ENCODE data around the gene ABCC2. TPM values are rescaled to one million over a fixed set of nuclear protein-coding genes. Genes with fewer than 3 reads are reported as not detected.
"Not testable (repeated sequence)": the region's sequence is repeated elsewhere in the genome, so short reads cannot be mapped to it uniquely, and the experiment has no call there.

Gene ABCC2
- 0.69 and 1.8 TPM in 2 replicates for total RNA-seq (2014; rRNA removed; shearing (Covaris generic))

DNA sequence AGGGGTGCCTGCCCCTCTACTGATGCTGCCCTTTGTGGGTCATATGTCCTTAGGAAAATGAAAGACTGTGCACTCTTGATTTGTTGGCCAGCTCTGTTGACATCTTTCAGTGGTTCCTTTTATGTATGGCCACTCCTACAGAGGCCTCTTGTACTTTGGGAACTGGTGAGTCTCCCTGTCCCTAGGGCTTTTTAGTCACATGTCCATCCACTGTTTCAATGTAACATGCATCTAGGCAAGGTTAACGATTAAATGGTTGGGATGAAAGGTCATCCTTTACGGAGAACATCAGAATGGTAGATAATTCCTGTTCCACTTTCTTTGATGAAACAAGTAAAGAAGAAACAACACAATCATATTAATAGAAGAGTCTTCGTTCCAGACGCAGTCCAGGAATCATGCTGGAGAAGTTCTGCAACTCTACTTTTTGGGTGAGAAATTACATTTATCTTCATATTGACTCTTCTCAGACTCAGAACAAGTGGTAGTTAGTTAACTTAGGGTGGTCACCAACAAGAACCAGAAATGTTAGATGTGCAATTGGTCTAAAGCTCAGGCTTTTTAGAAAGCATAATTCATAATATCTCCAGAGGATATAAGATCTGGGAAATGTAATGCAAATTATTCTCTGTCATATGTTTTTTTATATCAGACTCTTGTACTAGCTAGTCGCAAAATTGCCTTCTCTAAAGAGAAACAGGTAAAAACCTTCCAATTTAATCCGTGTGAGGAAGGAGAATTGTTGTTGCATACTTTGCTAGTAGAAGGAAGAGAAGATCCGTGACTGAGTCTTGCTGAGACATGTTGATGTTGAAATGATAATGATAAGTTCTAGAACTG, at the start of gene ABCC2:
TSS of gene ABCC2 (plus strand) at position 194 of the 840 bp plus-strand sequence. CDS start at position 399, 205 bp downstream.
- DNase-seq (ENCODE audit: low spot score), result no peak

DNA sequence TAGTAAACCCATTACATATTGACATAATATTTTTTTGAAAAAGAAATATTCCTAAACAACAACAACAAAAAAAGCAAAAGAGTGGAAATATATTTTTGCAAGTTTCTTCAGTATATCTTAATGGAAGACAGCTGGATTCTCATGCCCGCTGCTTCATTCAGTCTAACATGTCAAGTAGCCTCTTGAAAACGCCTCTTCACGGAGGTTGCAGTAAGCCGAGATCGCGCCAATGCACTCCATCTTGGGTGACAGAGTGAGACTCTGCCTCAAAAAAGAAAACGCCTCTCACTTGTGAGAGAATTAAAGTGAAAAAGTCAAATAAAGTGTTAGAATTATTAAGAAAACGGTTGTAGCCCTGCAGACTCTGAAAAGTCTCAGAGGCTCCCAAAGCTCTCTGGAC, 49.1 kb upstream of the ABCC2 start:
- DNase-seq (ENCODE audit: low spot score), result no peak

DNA sequence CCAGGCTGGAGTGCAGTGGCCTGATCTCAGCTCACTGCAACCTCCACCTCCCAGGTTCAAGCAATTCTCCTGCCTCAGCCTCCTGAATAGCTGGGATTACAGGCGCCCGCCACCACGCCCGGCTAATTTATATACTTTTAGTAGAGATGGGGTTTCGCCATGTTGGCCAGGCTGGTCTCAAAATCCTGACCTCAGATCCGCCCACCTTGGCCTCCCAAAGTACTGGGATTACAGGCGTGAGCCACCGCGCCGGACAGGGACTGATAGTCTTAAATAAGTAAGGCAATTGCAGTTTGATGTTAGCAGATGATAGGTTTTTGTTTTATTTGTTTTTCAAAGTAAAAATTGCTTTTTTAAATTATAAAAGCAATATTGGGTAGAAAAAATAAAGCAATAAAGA, 48.3 kb upstream of the ABCC2 start:
- DNase-seq (ENCODE audit: low spot score), result not testable (repeated sequence)

DNA sequence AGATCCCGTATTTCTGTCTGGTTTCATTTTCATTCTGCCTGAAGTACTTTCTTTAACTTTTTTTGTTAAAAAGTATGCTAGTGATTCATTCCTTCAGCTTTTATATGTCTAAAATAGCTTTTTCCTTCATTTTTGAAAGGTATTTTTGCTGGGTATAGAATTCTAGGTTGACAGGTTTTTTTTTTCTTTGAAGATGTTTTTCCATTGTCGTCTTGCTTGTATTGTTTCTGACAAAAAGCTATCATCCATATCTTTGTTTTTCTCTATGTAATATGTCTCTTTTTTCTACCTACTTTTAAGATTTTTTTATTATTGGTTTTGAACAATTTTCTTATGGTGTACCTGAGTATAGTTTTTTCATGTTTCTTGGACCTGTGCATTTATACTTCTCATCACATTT, 42.2 kb upstream of the ABCC2 start:
- DNase-seq (ENCODE audit: low spot score), result no peak

DNA sequence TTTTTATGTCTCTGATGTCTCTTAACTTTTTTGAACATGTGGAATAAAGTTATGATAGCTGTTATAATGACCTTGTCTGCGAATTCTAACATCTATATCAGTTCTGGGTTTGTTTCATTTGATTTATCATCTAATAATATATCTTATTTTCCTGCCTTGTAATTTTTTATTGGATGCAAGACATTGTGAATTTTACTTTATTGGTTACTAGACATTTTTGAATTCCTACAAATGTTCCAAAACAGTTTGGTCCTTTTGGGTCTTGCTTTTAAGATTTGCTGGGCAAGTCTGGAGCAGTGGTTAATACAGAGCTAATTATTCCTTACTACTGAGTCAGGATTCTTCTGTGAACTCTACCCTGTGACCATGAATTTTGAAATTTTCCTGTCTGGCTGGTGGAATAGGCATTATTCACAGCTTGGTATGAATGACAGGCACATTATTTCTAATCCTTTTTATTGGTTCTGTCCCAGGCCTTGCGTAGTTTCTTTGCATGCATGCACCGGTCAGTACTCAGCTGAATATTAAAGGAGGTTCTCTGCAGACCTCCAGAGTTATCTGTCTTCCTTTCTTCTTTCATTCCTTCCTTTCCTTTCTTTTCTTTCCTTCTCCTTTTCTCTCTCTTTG, 41.4 kb upstream of the ABCC2 start:
- DNase-seq (ENCODE audit: low spot score), result no peak

DNA sequence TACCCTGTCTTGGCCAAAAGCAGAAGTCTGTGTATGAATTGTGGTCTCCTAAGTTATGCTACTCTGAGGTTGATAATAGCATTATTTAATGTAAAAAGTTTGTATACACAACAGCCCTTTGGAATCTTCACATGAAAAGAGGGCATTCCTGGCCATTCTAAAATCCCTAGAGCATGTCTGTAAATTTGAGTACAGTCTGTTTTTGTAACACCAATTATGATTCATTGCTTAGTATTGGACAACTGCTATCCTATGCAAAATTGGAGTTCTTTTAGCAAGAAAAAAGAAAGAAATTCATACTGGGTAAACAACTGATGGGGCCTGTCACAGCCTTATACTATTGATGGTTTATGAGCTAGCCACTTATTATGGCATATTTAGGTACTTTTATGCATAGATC, 40.2 kb upstream of the ABCC2 start:
- no peak for DNase-seq (ENCODE audit: low spot score)

DNA sequence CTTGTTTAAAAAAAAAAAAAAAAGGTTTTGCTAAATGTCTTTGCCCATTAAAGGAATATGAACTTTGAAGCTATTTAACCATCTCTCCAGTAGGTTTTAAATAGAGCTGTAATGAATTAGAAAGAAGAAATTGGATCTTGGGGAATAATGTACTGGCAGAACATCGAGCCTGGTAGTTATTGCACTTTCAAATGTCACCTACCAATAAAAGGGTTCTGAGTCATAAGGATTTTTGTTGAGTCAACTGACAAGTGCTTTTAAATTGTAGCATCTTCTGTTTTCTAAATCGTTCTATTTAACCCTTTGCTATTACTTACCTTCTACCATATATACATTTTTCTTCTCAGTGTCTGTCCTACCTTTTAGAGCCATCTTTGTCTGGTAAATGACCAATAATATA, 39.7 kb upstream of the ABCC2 start:
- DNase-seq (ENCODE audit: low spot score), result no peak

DNA sequence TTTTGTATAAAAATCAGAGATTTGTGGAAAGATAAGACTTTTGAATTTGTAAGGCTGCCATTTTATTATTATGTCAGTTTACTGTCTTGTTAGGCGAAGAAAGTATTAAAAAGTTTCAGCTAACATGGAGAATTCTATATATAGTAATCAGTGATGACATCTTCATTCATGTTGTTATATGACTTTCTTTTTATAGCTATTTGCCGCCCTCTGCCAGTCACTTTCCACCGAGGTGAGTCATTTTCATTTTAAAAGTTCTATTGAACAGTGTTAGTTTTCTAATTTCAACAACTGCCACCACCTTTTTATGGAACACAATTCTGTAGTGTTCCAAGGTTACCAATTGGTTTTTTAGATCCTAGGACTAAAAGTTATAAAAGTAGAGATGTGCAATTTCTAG, 38.6 kb upstream of the ABCC2 start:
- no peak for DNase-seq (ENCODE audit: low spot score)

DNA sequence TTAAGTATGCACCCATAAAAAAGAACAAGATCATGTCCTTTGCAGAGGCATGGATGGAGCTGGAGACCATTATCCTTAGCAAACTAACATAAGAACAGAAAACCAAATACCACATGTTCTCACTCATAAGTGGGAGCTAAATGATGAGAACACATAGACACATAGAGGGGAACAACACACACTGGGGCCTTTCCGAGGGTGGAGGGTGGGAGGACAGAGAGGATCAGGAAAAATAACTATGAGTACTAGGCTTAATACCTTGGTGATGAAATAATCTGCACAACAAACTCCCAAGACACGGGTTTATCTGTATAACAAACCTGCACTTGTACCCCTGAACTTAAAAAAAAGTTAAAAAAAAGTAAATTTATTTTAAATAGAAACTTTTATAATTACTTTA, 36.3 kb upstream of the ABCC2 start:
- DNase-seq (ENCODE audit: low spot score), result not testable (repeated sequence)

DNA sequence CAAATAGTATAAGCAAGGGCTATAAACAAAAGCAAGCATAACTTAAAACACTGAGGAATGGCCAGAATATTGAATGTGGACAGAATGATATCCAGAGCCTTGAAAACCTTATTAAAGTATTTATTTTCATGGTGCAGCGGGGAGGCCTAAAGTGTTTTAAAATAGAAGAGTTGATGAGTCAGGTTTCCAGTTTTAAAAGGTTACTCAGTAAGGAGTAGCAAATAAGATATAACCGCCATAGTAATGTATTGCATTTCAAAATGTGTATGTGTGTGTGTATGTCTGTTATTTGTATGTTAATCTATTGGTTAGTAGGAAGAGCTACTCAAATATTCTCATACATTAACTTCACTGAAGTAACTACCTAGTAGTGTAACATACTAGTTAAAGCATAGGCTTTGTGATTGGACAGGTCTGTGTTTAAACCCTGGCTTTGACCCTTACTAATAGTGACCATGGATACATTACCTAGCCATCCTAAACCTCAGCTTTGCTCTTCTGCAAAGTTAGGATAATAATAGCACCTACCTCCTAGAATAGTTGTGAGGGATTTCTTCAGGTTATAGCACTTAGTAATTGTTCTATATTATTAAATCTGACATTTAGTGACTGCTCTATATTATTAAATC, 33.5 kb upstream of the ABCC2 start:
- DNase-seq (ENCODE audit: low spot score), result no peak

DNA sequence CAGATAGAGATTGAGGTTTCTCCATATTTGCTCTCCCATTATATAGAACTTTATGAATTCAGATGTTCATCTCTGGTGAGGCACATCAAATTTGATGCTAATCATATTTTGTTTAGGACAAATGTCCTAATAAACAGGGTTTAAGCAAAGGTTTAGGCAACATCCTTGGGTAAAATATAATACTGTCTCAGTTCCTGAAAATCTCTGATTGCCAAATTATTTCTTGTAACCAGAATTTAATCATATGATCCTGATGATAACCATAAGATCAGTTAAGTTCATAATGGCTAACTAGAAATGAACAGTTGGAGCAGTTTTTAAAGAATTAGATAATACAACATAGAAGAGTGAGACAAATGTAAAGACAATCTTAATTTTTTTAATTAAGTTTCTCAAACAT, 31.8 kb upstream of the ABCC2 start:
- DNase-seq (ENCODE audit: low spot score), result no peak

DNA sequence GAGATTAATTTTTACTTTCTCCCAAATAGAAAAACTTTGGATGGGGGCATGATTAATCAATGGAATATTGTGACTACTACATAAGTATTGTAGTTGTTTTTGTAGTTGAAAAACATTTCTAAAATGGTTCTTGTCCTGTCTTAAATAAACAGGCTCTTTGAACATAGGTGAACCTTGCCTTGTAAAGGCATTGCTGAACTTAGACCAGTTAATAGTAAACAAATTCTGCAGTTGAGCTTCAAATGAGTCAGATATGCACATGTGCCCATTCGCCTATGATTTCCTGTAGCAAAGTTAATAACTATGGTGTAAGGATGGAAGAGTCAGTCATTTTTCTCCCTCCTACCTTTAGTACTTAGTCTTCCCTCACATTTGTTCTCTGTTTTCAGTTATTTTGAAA, 27.8 kb upstream of the ABCC2 start:
- no peak for DNase-seq (ENCODE audit: low spot score)

DNA sequence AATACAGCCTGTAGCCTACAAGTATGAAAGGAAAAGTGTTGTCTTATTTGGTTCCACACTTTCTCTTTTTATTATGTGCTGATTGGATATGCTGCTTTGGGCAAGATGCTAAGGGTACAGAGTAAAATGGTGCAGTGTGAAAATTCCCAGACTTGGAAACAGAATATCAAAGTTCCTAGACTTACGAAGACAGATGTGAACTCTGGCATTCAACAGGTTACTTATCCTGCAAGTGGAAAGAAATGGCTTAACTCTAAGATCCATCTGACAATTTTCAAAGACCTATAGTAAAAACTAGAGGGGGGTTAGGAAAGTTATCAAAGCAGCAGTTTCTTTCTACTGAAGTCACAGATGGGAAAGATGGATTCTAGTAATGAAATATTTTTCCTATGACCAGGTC, 26.3 kb upstream of the ABCC2 start:
- DNase-seq (ENCODE audit: low spot score), result no peak

DNA sequence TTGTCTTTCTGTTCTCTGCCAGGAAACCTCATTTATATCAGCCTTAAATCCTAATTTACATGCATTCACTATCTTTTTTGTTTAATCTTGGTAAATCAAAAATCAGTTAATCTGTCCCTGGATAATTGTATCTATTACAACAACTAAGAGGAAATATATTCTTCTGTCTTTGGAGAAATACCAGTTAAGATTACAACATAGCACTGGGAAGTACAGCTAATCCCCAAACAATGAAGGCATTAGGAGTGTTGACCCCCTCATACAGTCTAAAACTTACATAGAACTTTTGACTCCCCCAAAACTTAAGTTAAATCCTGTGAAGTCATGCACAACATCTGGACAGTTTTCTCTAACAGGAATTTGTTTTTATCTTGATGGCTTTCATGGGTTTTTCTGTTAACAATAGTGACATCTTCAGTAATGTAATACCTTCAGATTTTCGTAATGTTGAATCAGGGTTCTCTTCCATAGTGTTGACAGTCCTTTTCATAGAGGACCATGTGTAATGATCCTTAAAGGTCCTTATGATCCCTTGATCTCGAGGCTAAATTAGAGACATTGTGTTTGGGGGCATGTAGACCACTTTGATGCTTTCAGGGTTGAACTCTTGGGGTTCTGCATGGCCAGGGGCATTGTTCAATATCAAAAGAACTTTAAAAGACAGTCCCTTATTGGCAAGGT, 24.1 kb upstream of the ABCC2 start:
- DNase-seq (ENCODE audit: low spot score), result no peak

DNA sequence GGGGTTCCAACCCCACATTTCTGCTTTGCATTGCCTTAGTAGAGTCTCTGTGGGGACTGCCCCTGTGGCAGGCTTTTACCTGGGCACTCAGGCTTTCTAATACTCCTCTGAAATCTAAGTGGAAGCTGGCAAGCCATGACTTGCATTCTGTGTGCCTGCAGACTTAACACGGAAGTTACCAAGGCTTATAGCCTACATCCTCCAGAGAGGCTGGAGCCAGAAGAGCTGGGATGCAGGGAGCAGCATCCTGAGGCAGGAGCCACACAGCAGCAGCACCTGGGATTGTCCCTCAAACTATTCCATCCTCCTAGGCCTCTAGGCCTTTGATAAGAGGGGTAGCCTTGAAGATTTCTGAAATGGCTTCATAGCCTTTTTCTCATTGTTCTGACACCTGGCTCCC, 22.1 kb upstream of the ABCC2 start:
- no peak for DNase-seq (ENCODE audit: low spot score)

DNA sequence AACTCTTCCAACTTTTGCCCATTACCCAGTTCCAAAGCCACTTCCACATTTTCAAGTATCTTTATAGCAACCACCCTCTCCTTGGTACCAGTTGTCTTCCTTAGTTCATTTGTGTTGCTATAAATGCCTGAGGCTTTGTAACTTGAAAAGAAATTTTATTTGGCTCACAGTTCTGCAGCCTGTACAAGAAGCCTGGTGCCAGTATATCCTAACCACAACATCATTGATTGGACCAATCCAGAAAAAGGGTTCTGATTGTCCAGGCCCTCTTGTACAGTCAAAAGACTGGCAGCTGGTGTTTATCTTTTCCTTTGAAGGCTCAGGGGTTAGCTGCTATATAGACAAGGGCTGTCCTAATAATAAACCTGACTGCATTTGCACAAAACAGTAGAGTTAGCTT, 21.1 kb upstream of the ABCC2 start:
- DNase-seq (ENCODE audit: low spot score), result no peak

DNA sequence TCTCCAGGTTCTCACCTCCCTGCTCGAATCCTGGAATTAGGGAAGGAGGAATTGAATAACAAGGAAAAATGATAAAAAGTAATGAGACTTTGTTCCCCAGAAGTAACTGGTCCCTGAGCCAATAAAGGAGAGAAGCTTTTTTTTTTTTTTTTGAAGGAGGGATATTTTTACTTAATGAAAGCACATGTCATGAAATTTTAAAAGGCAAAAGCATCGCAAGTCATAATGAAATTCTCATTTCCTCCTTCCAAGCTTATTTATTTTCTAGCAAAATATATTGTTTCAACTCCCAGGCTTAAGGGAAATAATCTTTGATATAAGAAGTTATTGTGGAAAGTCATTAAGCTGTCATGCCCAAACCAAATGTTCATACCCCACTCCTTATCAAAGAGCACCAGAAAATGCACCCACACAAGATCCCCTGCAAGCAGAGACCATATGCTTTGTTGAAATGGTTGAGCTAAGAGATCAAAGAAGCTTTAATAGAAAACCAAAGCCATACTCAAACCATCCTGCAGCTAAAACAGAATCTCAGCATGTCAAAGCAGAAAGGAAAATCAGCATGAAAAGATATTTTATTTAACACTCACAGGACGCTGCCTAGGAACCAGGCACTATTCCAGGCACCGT, 16.7 kb upstream of the ABCC2 start:
- DNase-seq (ENCODE audit: low spot score), result no peak

DNA sequence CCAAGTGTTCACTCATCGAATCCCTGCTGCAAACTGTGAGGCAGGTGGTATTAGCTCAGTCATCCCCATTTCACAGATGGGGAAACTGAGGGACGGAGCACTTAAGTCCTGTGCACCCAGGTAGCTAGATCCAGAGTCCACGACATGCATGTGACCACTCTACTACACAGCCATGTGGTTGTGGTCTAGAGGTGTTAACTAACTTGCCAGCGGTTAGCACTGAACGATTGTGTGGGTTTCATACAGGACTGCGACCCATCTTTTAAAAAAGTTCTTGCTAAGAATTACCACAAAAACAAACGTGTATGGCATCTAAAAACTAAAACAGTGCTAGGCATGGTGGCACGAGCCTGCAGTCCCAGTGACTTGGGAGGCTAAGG, 16.1 kb upstream of the ABCC2 start:
- DNase-seq (ENCODE audit: low spot score), result no peak

DNA sequence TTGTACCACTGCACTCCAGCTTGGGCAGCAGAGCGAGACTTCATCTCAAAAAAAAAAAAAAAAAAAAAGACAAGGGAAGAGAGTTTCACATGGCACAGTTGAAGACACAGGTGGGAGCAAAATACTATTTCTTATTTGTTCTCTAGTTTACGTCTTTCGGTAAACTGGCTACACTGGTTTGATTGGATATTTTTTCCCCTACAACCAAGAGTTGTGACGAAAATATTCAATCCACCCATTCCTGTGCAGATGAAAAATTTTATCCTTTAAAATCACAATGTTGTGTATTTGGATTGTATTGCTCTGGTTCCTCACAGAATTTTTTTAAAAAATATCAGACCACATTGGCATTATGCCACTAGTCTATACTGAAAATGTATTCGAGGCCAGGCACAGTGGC, 14.5 kb upstream of the ABCC2 start:
- DNase-seq (ENCODE audit: low spot score), result no peak

DNA sequence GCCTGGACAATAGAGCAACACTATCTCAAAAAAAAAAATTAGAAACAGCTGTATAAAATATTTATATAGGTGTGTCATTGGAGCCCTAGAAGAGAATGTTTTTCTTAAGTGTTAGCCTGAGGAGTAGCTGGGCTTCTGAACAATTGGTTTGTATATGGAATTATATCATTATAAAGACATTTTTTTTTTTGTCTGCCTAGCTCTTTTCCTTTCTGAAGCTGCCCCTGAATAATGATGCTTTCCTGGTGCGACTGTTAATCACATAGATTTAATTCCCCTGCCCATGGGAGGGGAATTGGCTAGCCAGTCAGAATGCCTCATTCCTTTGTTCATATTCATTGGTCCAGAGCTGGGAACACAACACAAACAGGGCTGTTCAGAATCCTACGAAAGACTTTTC, 13.9 kb upstream of the ABCC2 start:
- DNase-seq (ENCODE audit: low spot score), result no peak

DNA sequence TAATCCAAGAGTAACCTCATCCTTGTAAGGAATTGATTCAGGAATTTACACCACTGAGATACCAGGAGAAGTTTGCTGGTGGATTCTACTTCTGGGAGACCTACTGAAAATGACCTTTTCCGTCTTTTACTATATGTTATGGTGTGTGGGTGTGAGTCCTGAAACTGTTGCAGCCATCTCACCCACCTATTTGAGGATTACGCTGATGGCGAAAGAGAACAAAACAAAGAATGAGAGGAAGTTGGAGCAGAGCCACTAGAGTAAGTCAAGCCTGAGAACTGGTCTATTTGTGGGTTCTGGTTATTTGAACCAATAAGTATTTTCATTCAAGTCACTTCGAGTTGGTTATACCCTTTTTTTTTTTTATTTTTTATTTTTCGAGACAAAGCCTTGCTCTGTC, 12.7 kb upstream of the ABCC2 start:
- no peak for DNase-seq (ENCODE audit: low spot score)

DNA sequence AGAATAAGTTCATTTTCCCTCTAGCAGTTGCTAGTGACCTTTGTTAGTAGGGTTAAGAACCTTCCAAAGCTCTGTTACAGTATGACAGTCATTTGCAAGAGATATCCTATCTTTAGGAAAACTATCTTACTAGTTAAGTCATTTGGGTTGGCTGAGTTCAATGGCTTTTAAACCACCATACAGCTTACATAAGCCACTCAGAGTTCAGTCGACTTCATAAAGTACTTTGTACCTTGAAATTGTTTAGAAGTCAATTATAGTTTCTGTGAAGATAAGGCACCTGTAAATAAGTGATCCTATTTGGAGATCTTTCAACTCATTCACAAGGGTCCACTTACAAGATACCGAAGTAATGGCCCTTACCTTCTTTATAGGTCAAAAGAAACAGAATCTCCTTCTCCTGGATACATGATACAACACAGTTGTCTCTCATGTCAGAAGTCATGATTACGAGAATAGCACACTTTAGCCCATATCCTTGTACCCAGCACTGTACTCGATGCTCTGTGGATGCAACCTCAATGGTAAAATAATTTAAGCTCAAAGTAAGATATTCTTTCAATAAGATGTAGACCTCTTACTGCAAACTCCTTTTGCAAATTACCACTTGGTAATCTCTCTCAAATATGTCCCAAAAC, 11.9 kb upstream of the ABCC2 start:
- DNase-seq (ENCODE audit: low spot score), result no peak

Measured in A172 (cell line).